Measurements from ENCODE around the gene PTPRB. TPM values are rescaled to one million over a fixed set of nuclear protein-coding genes. Genes with fewer than 3 reads are reported as not detected.
A peak's percentile ranks its signal among the peaks of the same experiment; 100 is the strongest.

PTPRB gene
- total and polyA plus RNA-seq, 2 donors (not counting 3 experiments of a cell fraction or from before 2014, with no cell fraction given) = 64.1 to 151 TPM

- no peak overlapping the region for H3K27ac ChIP-seq (ENCODE audit: insufficient read depth, low read depth, low read length)
- H3K27me3 ChIP-seq (ENCODE audit: control insufficient read depth in 2 of 2, insufficient read depth in 2 of 2, low read length in 2 of 2) = no peaks in the 10 kb centered on the region
- peaks cover 32% of the 10 kb centered on the region for H3K4me1 ChIP-seq (ENCODE audit: control insufficient read depth, extremely low read depth, insufficient read depth, low read length)
- ChIA-PET CTCF (interaction anchor here (3.1 kb wide), 1 partner anchor 25 kb away, joined by 13 read pairs; no protein-coding TSS in a partner anchor), POLR2A (no interaction called here)
- H3K9me3 ChIP-seq (replicated peaks; ENCODE audit: control insufficient read depth, insufficient read depth, low read length) = no peaks in the 10 kb centered on the region
- DNase-seq (ENCODE audit: low read depth, low spot score) = no peak
- peaks cover 47 to 54% of the 10 kb centered on the region in 2 experiments for H3K36me3 ChIP-seq (ENCODE audit: control insufficient read depth in 2 of 2, extremely low read depth in 1 of 2, insufficient read depth in 2 of 2, low read length in 2 of 2)
- H3K79me2 ChIP-seq (ENCODE audit: control insufficient read depth, insufficient read depth, low read length) = no peaks in the 10 kb centered on the region
- intact Hi-C loops (cut with micrococcal nuclease) (no loop called here), dilution Hi-C loops (cut with MboI; ENCODE audit: extremely low pct_ligation_motif_present, low sequenced_read_pairs) (no loop called here)
- H3K4me3 ChIP-seq (replicated peaks in 1 of 3; ENCODE audit: insufficient read depth in 1 of 3, low read depth in 1 of 3, low read length in 3 of 3) = no peak overlapping the region
- H3K9me1 ChIP-seq (replicated peaks; ENCODE audit: control insufficient read depth, extremely low read depth, insufficient read depth, low read length) = no peaks in the 10 kb centered on the region
- no peak overlapping the region for H2AFZ ChIP-seq (ENCODE audit: low read depth, low read length)
- no peak for FAIRE-seq
- no peak overlapping the region for H3K4me2 ChIP-seq (ENCODE audit: insufficient read depth, low read length)
- H3K9ac ChIP-seq (replicated peaks; ENCODE audit: extremely low read depth, insufficient read depth, low read length) = no peak overlapping the region
- H4K20me1 ChIP-seq (replicated peaks; ENCODE audit: control insufficient read depth, extremely low read depth, insufficient read depth, low read length) = no peaks in the 10 kb centered on the region
- TF ChIP-seq, protein P1, sequence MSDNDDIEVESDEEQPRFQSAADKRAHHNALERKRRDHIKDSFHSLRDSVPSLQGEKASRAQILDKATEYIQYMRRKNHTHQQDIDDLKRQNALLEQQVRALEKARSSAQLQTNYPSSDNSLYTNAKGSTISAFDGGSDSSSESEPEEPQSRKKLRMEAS (IDR thresholded peaks at IDR 0.05; ENCODE audit: insufficient read depth, insufficient read length) = no peak
- no TSS peak for BruUV-seq (replicated peaks)
Observed at GRCh38 chr12:70551731-70552130, 85.5 kb downstream of the PTPRB start.

GRCh38 chr12:70550180-70550577 is 87.0 kb downstream of the PTPRB start:
- Histone ChIP-seq H4K20me1 (replicated peaks; ENCODE audit: control insufficient read depth, extremely low read depth, insufficient read depth, low read length) (no peaks in the 10 kb centered on the region), H3K27me3 (ENCODE audit: control insufficient read depth in 2 of 2, insufficient read depth in 2 of 2, low read length in 2 of 2) (no peaks in the 10 kb centered on the region), H3K9me3 (replicated peaks; ENCODE audit: control insufficient read depth, insufficient read depth, low read length) (no peaks in the 10 kb centered on the region), H2AFZ (ENCODE audit: low read depth, low read length) (no peak overlapping the region), H3K4me3 (replicated peaks in 1 of 3; ENCODE audit: insufficient read depth in 1 of 3, low read depth in 1 of 3, low read length in 3 of 3) (no peak overlapping the region), H3K36me3 (ENCODE audit: control insufficient read depth in 2 of 2, extremely low read depth in 1 of 2, insufficient read depth in 2 of 2, low read length in 2 of 2) (peaks cover 44 to 48% of the 10 kb centered on the region in 2 experiments), H3K79me2 (ENCODE audit: control insufficient read depth, insufficient read depth, low read length) (no peaks in the 10 kb centered on the region), H3K4me1 (ENCODE audit: control insufficient read depth, extremely low read depth, insufficient read depth, low read length) (peaks cover 32% of the 10 kb centered on the region), H3K9ac (replicated peaks; ENCODE audit: extremely low read depth, insufficient read depth, low read length) (peak overlapping the region; percentile 48), H3K9me1 (replicated peaks; ENCODE audit: control insufficient read depth, extremely low read depth, insufficient read depth, low read length) (no peaks in the 10 kb centered on the region), H3K4me2 (ENCODE audit: insufficient read depth, low read length) (peak overlapping the region; percentile 80), H3K27ac (ENCODE audit: insufficient read depth, low read depth, low read length) (peak overlapping the region; percentile 76)
- ChIA-PET POLR2A (no interaction called here), CTCF (interaction anchor here (0.7 to 1.6 kb wide), 2 partner anchors 27 to 671 kb away, joined by 3 to 6 read pairs; no protein-coding TSS in a partner anchor)
- dilution Hi-C loops (cut with MboI; ENCODE audit: extremely low pct_ligation_motif_present, low sequenced_read_pairs) (no loop called here), intact Hi-C loops (cut with micrococcal nuclease) (no loop called here)
- BruUV-seq (replicated peaks) = no TSS peak
- TF ChIP-seq, protein P1 (IDR thresholded peaks at IDR 0.05; ENCODE audit: insufficient read depth, insufficient read length) = no peak
- TF ChIP-seq POLR2A (IDR thresholded peaks at IDR 0.05; ENCODE audit: low read depth, low read length) = no peak
- TF ChIP-seq JUN (IDR thresholded peaks at IDR 0.05; ENCODE audit: borderline replicate concordance, insufficient read depth, insufficient read length, low read depth) = no peak
- no peak for TF ChIP-seq GATA2 (IDR thresholded peaks at IDR 0.05; ENCODE audit: insufficient read depth, insufficient read length, low read depth, low read length)
- TF ChIP-seq POLR2AphosphoS5 (IDR thresholded peaks at IDR 0.05; ENCODE audit: insufficient read depth, low read depth, low read length) = no peak
- TF ChIP-seq FOS (IDR thresholded peaks at IDR 0.05; ENCODE audit: borderline replicate concordance, insufficient read depth, low read length) = no peak
- TF ChIP-seq EZH2 (IDR thresholded peaks at IDR 0.05; ENCODE audit: borderline replicate concordance, low read depth, low read length, severe bottlenecking) = no peak
- no peak for TF ChIP-seq MYC (IDR thresholded peaks at IDR 0.05; ENCODE audit: low read depth, low read length)
- TF ChIP-seq, protein P2, sequence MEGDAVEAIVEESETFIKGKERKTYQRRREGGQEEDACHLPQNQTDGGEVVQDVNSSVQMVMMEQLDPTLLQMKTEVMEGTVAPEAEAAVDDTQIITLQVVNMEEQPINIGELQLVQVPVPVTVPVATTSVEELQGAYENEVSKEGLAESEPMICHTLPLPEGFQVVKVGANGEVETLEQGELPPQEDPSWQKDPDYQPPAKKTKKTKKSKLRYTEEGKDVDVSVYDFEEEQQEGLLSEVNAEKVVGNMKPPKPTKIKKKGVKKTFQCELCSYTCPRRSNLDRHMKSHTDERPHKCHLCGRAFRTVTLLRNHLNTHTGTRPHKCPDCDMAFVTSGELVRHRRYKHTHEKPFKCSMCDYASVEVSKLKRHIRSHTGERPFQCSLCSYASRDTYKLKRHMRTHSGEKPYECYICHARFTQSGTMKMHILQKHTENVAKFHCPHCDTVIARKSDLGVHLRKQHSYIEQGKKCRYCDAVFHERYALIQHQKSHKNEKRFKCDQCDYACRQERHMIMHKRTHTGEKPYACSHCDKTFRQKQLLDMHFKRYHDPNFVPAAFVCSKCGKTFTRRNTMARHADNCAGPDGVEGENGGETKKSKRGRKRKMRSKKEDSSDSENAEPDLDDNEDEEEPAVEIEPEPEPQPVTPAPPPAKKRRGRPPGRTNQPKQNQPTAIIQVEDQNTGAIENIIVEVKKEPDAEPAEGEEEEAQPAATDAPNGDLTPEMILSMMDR (IDR thresholded peaks at IDR 0.05; ENCODE audit: extremely low read depth in 1 of 2, insufficient read depth in 1 of 2, low read depth in 1 of 2, low read length in 2 of 2) = no peak
- FAIRE-seq = no peak
- no peak for DNase-seq (ENCODE audit: low read depth, low spot score)
